ENCODE results near the gene CHPF.

DNA sequence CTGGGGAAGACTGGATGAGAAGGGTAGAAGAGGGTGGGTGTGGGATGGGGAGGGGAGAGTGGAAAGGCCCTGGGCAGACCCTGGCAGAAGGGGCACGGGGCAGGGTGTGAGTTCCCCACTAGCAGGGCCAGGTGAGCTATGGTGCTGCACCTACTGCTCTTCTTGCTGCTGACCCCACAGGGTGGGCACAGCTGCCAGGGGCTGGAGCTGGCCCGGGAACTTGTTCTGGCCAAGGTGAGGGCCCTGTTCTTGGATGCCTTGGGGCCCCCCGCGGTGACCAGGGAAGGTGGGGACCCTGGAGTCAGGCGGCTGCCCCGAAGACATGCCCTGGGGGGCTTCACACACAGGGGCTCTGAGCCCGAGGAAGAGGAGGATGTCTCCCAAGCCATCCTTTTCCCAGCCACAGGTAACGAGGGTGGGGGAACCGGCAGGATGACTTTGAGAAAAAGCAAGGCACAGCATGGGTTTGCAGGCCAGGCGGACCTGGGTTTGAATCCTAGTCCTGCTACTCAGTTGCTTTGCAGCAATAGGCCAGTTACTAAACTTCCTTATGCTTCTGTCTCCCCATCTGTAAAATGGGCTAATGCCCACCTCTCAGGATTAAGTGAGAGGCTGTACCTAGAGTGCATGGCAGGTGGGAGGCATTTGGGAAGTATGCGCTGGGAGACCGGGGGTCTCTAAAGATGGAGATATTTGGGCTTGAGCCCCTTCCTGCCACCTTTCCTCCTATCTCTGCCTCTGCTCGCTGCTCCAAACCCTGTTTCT is 28.8 kb upstream of the CHPF start, which contains the start of gene INHA:
- TF ChIP-seq, protein P1, sequence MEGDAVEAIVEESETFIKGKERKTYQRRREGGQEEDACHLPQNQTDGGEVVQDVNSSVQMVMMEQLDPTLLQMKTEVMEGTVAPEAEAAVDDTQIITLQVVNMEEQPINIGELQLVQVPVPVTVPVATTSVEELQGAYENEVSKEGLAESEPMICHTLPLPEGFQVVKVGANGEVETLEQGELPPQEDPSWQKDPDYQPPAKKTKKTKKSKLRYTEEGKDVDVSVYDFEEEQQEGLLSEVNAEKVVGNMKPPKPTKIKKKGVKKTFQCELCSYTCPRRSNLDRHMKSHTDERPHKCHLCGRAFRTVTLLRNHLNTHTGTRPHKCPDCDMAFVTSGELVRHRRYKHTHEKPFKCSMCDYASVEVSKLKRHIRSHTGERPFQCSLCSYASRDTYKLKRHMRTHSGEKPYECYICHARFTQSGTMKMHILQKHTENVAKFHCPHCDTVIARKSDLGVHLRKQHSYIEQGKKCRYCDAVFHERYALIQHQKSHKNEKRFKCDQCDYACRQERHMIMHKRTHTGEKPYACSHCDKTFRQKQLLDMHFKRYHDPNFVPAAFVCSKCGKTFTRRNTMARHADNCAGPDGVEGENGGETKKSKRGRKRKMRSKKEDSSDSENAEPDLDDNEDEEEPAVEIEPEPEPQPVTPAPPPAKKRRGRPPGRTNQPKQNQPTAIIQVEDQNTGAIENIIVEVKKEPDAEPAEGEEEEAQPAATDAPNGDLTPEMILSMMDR (conservative IDR thresholded peaks at IDR 0.05; ENCODE audit: low read depth, low read length): no peak
- no peak for TF ChIP-seq EZH2 (IDR thresholded peaks at IDR 0.05; ENCODE audit: low read length, unreplicated experiment)

Data from PC-3 (cell line).